Retinal pigment epithelial cell (primary cell): ENCODE measurements around the gene P2RX7.
"Not testable (repeated sequence)": the region's sequence is repeated elsewhere in the genome, so short reads cannot be mapped to it uniquely, and the experiment has no call there.

ENCODE experiments used
- DNase-seq: peaks from one replicate; pipeline ENCODE4 v3.0.0-alpha.2; 2010; ENCODE audit warnings: low read depth
- H3K4me3 ChIP-seq: 2 replicates; pipeline ENCODE4 v1.5.1; 2011; ENCODE audit warnings: mild to moderate bottlenecking, low read length, control low read depth, moderate library complexity
- TF ChIP-seq, protein P1 (sequence below): conservative IDR thresholded peaks from 2 replicates; pipeline ENCODE4 v1.5.1; 2011; ENCODE audit warnings: low read depth, low read length, control low read depth, inconsistent platforms

Gene P2RX7

DNA sequence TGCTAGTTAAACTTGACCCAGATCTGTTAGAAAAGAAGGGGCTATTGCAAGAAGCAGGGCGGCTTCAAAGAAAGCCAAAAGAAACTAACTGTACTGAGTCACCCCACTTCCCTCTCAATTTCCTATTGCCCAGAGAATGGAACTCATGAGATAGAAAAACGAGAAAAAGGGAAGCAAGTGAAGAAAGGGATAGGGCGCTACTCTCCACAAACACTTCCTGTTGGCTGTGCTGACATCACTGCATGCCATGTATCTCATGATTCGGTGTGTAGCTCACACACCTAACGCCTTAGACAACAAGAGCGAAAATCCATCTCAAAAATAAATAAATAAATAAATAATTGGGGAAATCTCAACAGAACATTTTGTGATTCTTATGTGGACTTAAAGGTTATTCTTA, 64.2 kb downstream of the P2RX7 start:
- no peak for DNase-seq
- TF ChIP-seq, protein P1, sequence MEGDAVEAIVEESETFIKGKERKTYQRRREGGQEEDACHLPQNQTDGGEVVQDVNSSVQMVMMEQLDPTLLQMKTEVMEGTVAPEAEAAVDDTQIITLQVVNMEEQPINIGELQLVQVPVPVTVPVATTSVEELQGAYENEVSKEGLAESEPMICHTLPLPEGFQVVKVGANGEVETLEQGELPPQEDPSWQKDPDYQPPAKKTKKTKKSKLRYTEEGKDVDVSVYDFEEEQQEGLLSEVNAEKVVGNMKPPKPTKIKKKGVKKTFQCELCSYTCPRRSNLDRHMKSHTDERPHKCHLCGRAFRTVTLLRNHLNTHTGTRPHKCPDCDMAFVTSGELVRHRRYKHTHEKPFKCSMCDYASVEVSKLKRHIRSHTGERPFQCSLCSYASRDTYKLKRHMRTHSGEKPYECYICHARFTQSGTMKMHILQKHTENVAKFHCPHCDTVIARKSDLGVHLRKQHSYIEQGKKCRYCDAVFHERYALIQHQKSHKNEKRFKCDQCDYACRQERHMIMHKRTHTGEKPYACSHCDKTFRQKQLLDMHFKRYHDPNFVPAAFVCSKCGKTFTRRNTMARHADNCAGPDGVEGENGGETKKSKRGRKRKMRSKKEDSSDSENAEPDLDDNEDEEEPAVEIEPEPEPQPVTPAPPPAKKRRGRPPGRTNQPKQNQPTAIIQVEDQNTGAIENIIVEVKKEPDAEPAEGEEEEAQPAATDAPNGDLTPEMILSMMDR = no peak
- H3K4me3 ChIP-seq = no peak overlapping the region

DNA sequence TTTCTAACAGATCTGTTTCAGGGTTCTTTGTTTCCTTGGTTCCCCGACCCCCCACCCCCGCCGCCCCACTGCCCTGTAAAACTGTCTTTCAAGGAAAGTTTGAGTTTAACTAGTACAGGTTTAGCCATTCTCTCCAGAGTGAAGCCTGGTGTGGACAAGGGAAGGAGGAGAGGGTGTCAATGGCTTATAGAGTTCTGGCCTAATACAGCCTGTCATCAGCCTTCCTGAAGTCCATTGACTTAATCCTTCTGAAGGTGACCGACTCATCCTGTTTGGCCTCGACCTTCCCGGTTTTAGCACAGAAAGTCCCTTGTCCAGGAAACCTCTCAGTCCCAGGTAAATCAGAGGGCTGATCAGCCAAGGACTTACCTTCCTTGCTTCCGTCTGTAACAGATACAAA, 66.3 kb downstream of the P2RX7 start:
- DNase-seq = no peak
- H3K4me3 ChIP-seq = no peak overlapping the region
- TF ChIP-seq, protein P1 = no peak

GRCh38 chr12:121201140-121201539, 68.5 kb downstream of the P2RX7 start:
- H3K4me3 ChIP-seq, DNase-seq: not testable (repeated sequence)

DNA sequence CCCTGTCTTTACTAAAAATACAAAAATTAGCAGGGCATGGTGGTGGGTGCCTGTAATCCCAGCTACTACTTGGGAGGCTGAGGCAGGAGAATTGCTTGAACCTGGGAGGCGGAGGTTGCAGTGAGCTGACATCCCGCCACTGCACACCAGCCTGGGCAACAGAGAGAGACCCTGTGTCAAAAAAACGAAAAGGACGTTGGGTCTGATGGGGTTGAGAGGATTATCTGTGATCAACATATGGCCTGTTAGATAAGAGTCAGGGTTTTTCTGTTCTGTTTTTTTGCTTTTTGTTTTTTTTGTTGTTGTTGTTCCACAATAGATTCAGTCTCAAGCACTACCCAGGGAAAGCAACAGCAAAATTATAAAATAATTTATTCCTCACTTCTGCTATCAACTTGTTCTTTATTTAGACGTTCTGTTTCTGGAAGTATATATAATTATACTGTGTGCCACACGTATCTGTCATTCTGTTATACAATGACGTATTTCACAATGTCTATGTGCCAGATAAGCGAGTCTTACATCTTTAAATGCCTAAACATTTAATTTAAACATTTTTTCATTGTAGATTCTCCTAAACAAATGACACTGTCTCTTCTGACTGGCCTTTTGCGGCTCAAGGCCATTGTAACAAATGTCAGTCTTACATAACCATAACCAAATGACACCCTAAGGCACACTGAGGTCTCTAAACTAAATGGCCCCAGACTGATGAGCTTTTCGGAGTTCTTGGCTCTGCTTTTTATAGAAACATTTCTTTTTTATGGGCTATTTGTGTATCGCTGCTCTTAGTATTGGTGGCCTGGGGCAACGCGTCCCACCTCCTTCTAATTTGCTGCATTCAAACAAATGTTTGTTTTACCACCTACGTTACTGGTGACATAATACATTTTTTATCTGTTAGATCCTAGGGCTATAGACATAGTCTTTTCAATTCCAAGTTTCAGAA, 70.0 kb downstream of the P2RX7 start:
- no peak overlapping the region for H3K4me3 ChIP-seq
- TF ChIP-seq, protein P1 = no peak
- no peak for DNase-seq

DNA sequence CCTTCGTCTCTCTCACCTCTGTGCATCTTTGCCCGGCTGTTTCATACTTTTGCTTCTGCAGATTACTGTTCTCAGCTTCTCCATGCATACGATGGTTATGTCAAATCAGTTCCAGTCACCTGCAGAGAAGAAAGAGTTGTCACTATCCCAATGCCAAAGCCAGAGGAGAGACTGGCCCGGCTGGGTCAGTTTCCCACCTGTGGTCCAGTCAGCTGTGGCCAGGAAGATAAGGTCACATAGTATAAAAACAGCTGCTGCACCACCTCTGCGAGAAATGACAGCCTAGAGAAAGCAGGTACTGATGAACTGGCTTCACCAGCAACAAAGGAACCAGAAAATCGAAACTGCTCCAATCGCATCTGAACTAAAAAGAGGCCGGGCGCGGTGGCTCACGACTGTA, 70.8 kb downstream of the P2RX7 start:
- DNase-seq = no peak
- no peak overlapping the region for H3K4me3 ChIP-seq
- TF ChIP-seq, protein P1 = no peak

GRCh38 chr12:121205491-121205890, 72.8 kb downstream of the P2RX7 start:
- no peak for DNase-seq
- no peak overlapping the region for H3K4me3 ChIP-seq
- TF ChIP-seq, protein P1 = no peak

GRCh38 chr12:121208571-121208970, 75.9 kb downstream of the P2RX7 start:
- DNase-seq, H3K4me3 ChIP-seq: not testable (repeated sequence)

- no peak overlapping the region for H3K4me3 ChIP-seq
- TF ChIP-seq, protein P1 = no peak
- no peak for DNase-seq
Measured at GRCh38 chr12:121209221-121209620, 76.5 kb downstream of the P2RX7 start.
